Neural progenitor cell (in vitro differentiated cells): Measurements from ENCODE around the gene TRAF2. TPM values are rescaled to one million over a fixed set of nuclear protein-coding genes. Genes with fewer than 3 reads are reported as not detected.

ENCODE experiments used
- DNase-seq: peaks from one replicate; pipeline ENCODE4 v3.0.0-alpha.2; 2016; ENCODE audit warnings: low spot score
- H2AFZ ChIP-seq: fragments of 200-600 bp; sonication (generic); replicated peaks from 2 replicates; pipeline ENCODE4 v1.6.1; 2016; ENCODE audit warnings: antibody characterized with exemption
- H3F3A ChIP-seq: fragments of 200-600 bp; sonication (generic); 2 replicates; pipeline ENCODE4 v1.6.1; 2016; ENCODE audit warnings: antibody characterized with exemption, low read depth
- H3K27ac ChIP-seq: fragments of 200-600 bp; sonication (generic); 2 replicates; pipeline ENCODE4 v1.5.1; 2016; ENCODE audit warnings: mild to moderate bottlenecking
- H3K27me3 ChIP-seq: fragments of 200-600 bp; sonication (generic); 2 replicates; pipeline ENCODE4 v1.6.1; 2016; ENCODE audit warnings: mild to moderate bottlenecking, moderate library complexity
- H3K36me3 ChIP-seq: fragments of 200-600 bp; sonication (generic); 2 replicates; pipeline ENCODE4 v1.5.1; 2016
- H3K4me1 ChIP-seq: fragments of 200-600 bp; sonication (generic); 2 replicates; pipeline ENCODE4 v1.6.1; 2016; ENCODE audit warnings: mixed run types
- H3K4me2 ChIP-seq: fragments of 200-600 bp; sonication (generic); 2 replicates; pipeline ENCODE4 v1.6.1; 2016
- H3K4me3 ChIP-seq: fragments of 200-600 bp; sonication (generic); 2 replicates; pipeline ENCODE4 v1.5.1; 2016
- H3K79me2 ChIP-seq: fragments of 200-600 bp; sonication (generic); 2 replicates; pipeline ENCODE4 v1.6.1; 2016; ENCODE audit warnings: low read depth
- H3K9ac ChIP-seq: fragments of 200-600 bp; sonication (generic); 2 replicates; pipeline ENCODE4 v1.6.1; 2016
- H3K9me3 ChIP-seq: fragments of 200-600 bp; sonication (generic); 2 replicates; pipeline ENCODE4 v1.5.1; 2016; ENCODE audit warnings: low read depth
- H4K20me1 ChIP-seq: fragments of 200-600 bp; sonication (generic); 2 replicates; pipeline ENCODE4 v1.6.1; 2016; ENCODE audit warnings: low read depth
- H3K27ac Mint-ChIP-seq: 3 replicates; pipeline ENCODE4 v1.8.0; 2021; ENCODE audit warnings: mixed read lengths
- H3K27me3 Mint-ChIP-seq: 2 replicates; pipeline ENCODE4 v1.8.0; 2022; ENCODE audit warnings: low read depth, mild to moderate bottlenecking, inconsistent platforms, moderate library complexity, mixed read lengths; ENCODE audit not compliant: insufficient read depth
- H3K36me3 Mint-ChIP-seq: 3 replicates; pipeline ENCODE4 v1.8.0; 2021; ENCODE audit warnings: mixed read lengths
- H3K4me1 Mint-ChIP-seq: 3 replicates; pipeline ENCODE4 v1.8.0; 2021; ENCODE audit warnings: mixed read lengths
- H3K4me3 Mint-ChIP-seq: 3 replicates; pipeline ENCODE4 v1.8.0; 2021; ENCODE audit warnings: mild to moderate bottlenecking, moderate library complexity, mixed read lengths
- H3K9me3 Mint-ChIP-seq: 3 replicates; pipeline ENCODE4 v1.8.0; 2020; ENCODE audit warnings: mixed read lengths
- CTCF ChIP-seq: fragments of 200-600 bp; sonication (generic); IDR thresholded peaks from 2 replicates; pipeline ENCODE4 v1.5.1; 2017; ENCODE audit warnings: antibody characterized with exemption, mild to moderate bottlenecking
- EZH2 ChIP-seq: fragments of 200-600 bp; sonication (generic); IDR thresholded peaks from 2 replicates; pipeline ENCODE4 v1.6.1; 2017; ENCODE audit warnings: antibody characterized with exemption, mild to moderate bottlenecking, moderate library complexity
- EZH2phosphoT487 ChIP-seq: fragments of 200-600 bp; sonication (generic); IDR thresholded peaks from 2 replicates; pipeline ENCODE4 v1.6.1; 2017; ENCODE audit warnings: antibody characterized with exemption
- total RNA-seq: library from RNA; depleted of rRNA; stranded (reverse); fragments of >200 nt; gene quantifications from 2 replicates; pipeline ENCODE4 v1.2.3, GENCODE V29; 2015; ENCODE audit warnings: low replicate concordance

Gene TRAF2
- total RNA-seq, 1 donor from 2014 or later = 16.1 TPM

DNA sequence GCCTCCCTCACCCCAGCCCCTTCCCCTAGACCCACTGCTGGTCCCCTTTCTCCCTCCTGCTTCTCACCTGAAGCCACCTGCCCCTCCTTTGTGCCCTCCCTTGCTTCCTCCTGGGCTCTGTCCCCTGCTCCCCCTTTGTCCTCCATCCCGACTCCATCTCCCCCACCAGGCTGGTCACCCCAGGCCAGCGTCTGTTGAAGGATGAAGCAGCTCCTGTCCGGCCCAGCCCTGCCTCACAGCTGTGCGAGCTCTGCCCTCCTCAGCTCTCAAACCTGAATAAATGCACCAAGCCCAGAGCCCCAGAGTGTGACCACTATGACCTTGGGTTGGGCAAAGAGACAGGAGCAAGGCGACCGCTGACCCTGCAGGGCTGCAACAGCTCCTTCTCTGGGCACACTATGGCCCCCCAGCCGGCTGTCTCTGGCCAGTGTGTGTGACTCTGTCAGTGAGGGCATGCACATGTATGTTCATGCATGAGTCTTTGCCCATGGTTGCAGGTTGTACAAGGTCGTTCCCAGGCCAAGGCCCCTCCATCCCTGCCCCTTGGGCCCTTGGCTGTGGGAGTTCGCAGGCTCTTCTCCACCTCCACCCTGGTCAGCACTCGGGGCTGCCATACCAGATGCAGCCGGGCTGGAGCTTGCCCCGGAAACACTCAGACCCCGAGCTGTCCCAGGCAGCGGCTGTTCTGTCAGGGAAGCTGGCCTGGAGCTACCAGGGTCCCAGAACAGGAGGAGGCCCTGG is 69.1 kb downstream of the TRAF2 start:
- TF ChIP-seq EZH2phosphoT487 (no peak), EZH2 (no peak), CTCF (no peak)
- Histone ChIP-seq H3K36me3 (no peaks in the 10 kb centered on the region), H3K79me2 (no peaks in the 10 kb centered on the region), H3K9me3 (no peaks in the 10 kb centered on the region), H3F3A (peaks cover 4% of the 10 kb centered on the region), H3K4me2 (no peak overlapping the region), H3K4me3 (no peak overlapping the region), H3K4me1 (peaks cover 15% of the 10 kb centered on the region), H3K9ac (no peak overlapping the region), H3K27ac (no peak overlapping the region), H4K20me1 (no peaks in the 10 kb centered on the region), H2AFZ (no peak overlapping the region), H3K27me3 (no peaks in the 10 kb centered on the region)
- Mint-ChIP-seq H3K36me3 (peaks cover 3% of the 10 kb centered on the region), H3K4me1 (peaks cover 3% of the 10 kb centered on the region), H3K27ac (no peak overlapping the region), H3K4me3 (no peak overlapping the region), H3K27me3 (peaks cover 8% of the 10 kb centered on the region), H3K9me3 (no peaks in the 10 kb centered on the region)
- no peak for DNase-seq

DNA sequence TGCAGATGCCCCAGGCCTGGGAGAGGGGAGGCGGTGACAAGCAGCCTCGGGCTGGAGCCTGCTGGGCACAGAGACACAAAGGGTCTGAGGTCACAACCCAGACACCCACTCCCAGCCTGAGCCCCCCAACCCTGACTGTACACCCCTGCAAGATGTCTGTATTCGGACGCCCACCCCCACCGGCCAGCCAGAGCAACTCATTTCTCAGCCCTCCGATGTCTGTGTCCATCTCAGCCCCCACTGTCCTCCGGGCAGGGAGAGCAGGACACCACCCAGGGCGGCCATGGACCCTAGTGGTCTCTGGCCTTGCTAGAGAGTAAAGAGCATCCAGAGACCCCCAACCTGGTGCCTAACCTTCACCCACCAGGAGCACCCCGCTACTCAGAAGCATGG is 69.6 kb downstream of the TRAF2 start:
- Histone ChIP-seq H3K27ac (no peak overlapping the region), H3F3A (no peaks in the 10 kb centered on the region), H4K20me1 (no peaks in the 10 kb centered on the region), H3K36me3 (no peaks in the 10 kb centered on the region), H3K4me3 (no peak overlapping the region), H3K79me2 (no peaks in the 10 kb centered on the region), H3K4me2 (no peak overlapping the region), H3K9ac (no peak overlapping the region), H3K4me1 (peaks cover 9% of the 10 kb centered on the region), H3K9me3 (no peaks in the 10 kb centered on the region), H2AFZ (no peak overlapping the region), H3K27me3 (no peaks in the 10 kb centered on the region)
- no peaks in the 10 kb centered on the region for H3K9me3 Mint-ChIP-seq
- H3K27ac Mint-ChIP-seq = no peak overlapping the region
- peaks cover 3% of the 10 kb centered on the region for H3K36me3 Mint-ChIP-seq
- peaks cover 8% of the 10 kb centered on the region for H3K27me3 Mint-ChIP-seq
- no peak overlapping the region for H3K4me3 Mint-ChIP-seq
- no peak for TF ChIP-seq EZH2phosphoT487
- no peak for TF ChIP-seq CTCF
- TF ChIP-seq EZH2 = no peak
- H3K4me1 Mint-ChIP-seq = peaks cover 2% of the 10 kb centered on the region
- DNase-seq = no peak

DNA sequence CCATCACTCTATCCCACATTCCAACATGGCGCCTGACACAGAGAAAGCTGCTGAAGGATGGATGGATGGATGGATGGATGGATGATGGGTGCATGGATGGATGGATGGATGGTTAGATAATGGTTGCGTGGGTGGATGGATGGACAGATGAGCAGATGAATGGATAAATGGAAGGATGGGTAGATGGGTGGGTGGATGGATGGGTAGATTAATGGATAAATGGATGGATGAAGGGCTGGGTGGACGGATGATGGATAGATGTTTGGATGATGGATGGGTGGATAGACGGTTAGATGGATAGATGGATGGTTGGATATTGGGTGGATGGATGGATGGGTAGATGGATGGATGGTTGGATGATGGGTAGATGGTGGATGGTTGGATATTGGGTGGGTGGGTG is 70.3 kb downstream of the TRAF2 start:
- Mint-ChIP-seq H3K9me3 (no peaks in the 10 kb centered on the region), H3K4me1 (peaks cover 2% of the 10 kb centered on the region)
- H3K4me3 ChIP-seq = no peak overlapping the region

More for the DNA sequence above, 70.3 kb downstream of the TRAF2 start:
- H3K27me3 ChIP-seq = no peaks in the 10 kb centered on the region
- no peak overlapping the region for H3K4me2 ChIP-seq
- H3K9ac ChIP-seq = no peak overlapping the region
- no peaks in the 10 kb centered on the region for H3K79me2 ChIP-seq
- Mint-ChIP-seq H3K27me3 (peaks cover 9% of the 10 kb centered on the region), H3K27ac (no peak overlapping the region), H3K36me3 (peaks cover 3% of the 10 kb centered on the region), H3K4me3 (no peak overlapping the region)
- no peaks in the 10 kb centered on the region for H3K9me3 ChIP-seq
- no peak for DNase-seq
- no peaks in the 10 kb centered on the region for H3F3A ChIP-seq
- H3K4me1 ChIP-seq = peaks cover 2% of the 10 kb centered on the region
- TF ChIP-seq CTCF = no peak
- no peak for TF ChIP-seq EZH2phosphoT487
- TF ChIP-seq EZH2 = no peak
- no peak overlapping the region for H2AFZ ChIP-seq
- H3K27ac ChIP-seq = no peak overlapping the region
- no peaks in the 10 kb centered on the region for H4K20me1 ChIP-seq
- H3K36me3 ChIP-seq = no peaks in the 10 kb centered on the region
